Body of pancreas (tissue), 4 donors: ENCODE results near the gene MUC6. TPM values are rescaled to one million over a fixed set of nuclear protein-coding genes. Genes with fewer than 3 reads are reported as not detected.

ENCODE experiments used
- ATAC-seq: fragments of 150-250 bp; one replicate; pipeline ENCODE4 v1.9.1; 2016
- DNase-seq, 4 donors: peaks; one replicate each; pipeline ENCODE4 v3.0.0-alpha.2; 2019
- H3K27ac ChIP-seq, 4 donors: fragments of 200-600 bp; sonication (generic); 1 replicate in 3 of 4; 2 replicates in 1 of 4; pipeline versions ENCODE4 v1.5.1 to v1.6.1; 2016 to 2019; ENCODE audit warnings: mild to moderate bottlenecking in 1 of 4, mixed read lengths in 1 of 4, moderate library complexity in 1 of 4
- H3K27me3 ChIP-seq, 2 donors: fragments of 200-600 bp; sonication (generic); one replicate each; pipeline ENCODE4 v1.6.0; 2016; ENCODE audit warnings: mild to moderate bottlenecking in 1 of 2
- H3K36me3 ChIP-seq, 2 donors: fragments of 200-600 bp; sonication (generic); replicated peaks in 1 of 2; 2 replicates each; pipeline ENCODE4 v1.5.1; 2016; ENCODE audit warnings: low read depth in 2 of 2; ENCODE audit not compliant: insufficient read depth in 1 of 2
- H3K4me1 ChIP-seq: fragments of 200-600 bp; sonication (generic); one replicate; pipeline ENCODE4 v1.6.0; 2016
- H3K4me3 ChIP-seq, 2 donors: fragments of 200-600 bp; sonication (generic); 1 replicate in 1 of 2; 2 replicates in 1 of 2; pipeline ENCODE4 v1.5.1; 2016 to 2019
- H3K9me3 ChIP-seq, 3 donors: fragments of 200-600 bp; sonication (generic); 1 replicate in 2 of 3; 2 replicates in 1 of 3; pipeline ENCODE4 v1.5.1; 2016
- CTCF ChIP-seq, 7 experiments: fragments of 450-650 bp in 4 of 7; fragments of 200-600 bp in 3 of 7; sonication (generic) in 3 of 7; IDR thresholded peaks; one replicate each; pipeline ENCODE4 v1.5.1; 2016 to 2019; ENCODE audit warnings: antibody characterized with exemption in 7 of 7
- POLR2A ChIP-seq, 3 donors: fragments of 450-650 bp; IDR thresholded peaks; one replicate each; pipeline ENCODE4 v1.6.1; 2016; ENCODE audit warnings: antibody characterized with exemption in 3 of 3, mild to moderate bottlenecking in 2 of 3
- WGBS, 2 donors: methylation state at CpG; one replicate each; pipeline ENCODE4 v1.1.5; 2017; 5-methylcytosine and 5-hydroxymethylcytosine counted together
- intact Hi-C: fragments of 100-400 bp; cut with DNase I; formaldehyde crosslinking; loops from one replicate; pipeline ENCODE4 v1.15.1; 2023
- total RNA-seq, 2 donors: library from RNA; depleted of rRNA; stranded (reverse); fragments of >200 nt; gene quantifications; one replicate each; pipeline ENCODE4 v1.1.0, GENCODE V29; 2016

The MUC6 gene
- total RNA-seq, 2 donors from 2014 or later, result 101 to 194 TPM

- intact Hi-C loops, result no loop called here
- Histone ChIP-seq H3K36me3 (no peaks in the 10 kb centered on the region), H3K9me3 (no peaks in the 10 kb centered on the region), H3K27ac (peak overlapping the region in 3 of 4 donors; percentile 1 to 55 (median 18)), H3K4me1 (peaks cover 19% of the 10 kb centered on the region), H3K27me3 (no peaks in the 10 kb centered on the region), H3K4me3 (no peak overlapping the region)
- WGBS, 2 donors, result 70 to 74% methylated on average over 6 to 12 of the region's 13 CpGs
- TF ChIP-seq CTCF (IDR thresholded peaks at IDR 0.05) (no peak), POLR2A (IDR thresholded peaks at IDR 0.05) (no peak)
- peak; percentile 16 to 72 (median 48) for DNase-seq
- ATAC-seq, result no peak
Measured at GRCh38 chr11:1049431-1049891, 12.9 kb upstream of the MUC6 start.

- DNase-seq (no peak), ATAC-seq (no peak)
- Histone ChIP-seq H3K27me3 (no peaks in the 10 kb centered on the region), H3K9me3 (no peaks in the 10 kb centered on the region), H3K4me1 (peaks cover 19% of the 10 kb centered on the region), H3K4me3 (no peak overlapping the region), H3K27ac (peak overlapping the region in 1 of 4 donors; percentile 18), H3K36me3 (no peaks in the 10 kb centered on the region)
- intact Hi-C loops, result no loop called here
- TF ChIP-seq CTCF (IDR thresholded peaks at IDR 0.05) (no peak), POLR2A (IDR thresholded peaks at IDR 0.05) (no peak)
- 76% methylated on average over 2 of the region's 6 CpGs; no CpG with 5 or more reads in 1 of the 2 donors for WGBS, 2 donors
Measured at GRCh38 chr11:1049071-1049405, 12.5 kb upstream of the MUC6 start.

GRCh38 chr11:1048375-1049070 lies 12.0 kb upstream of the MUC6 start:
- peaks cover 19% of the 10 kb centered on the region for H3K4me1 ChIP-seq
- TF ChIP-seq CTCF (IDR thresholded peaks at IDR 0.05) (no peak), POLR2A (IDR thresholded peaks at IDR 0.05) (no peak)
- DNase-seq (no peak), ATAC-seq (no peak)
- intact Hi-C loops, result no loop called here
- H3K4me3 ChIP-seq, result no peak overlapping the region
- no peak overlapping the region for H3K27ac ChIP-seq
- no peaks in the 10 kb centered on the region for H3K9me3 ChIP-seq
- H3K36me3 ChIP-seq, result no peaks in the 10 kb centered on the region
- WGBS, 2 donors, result 75 to 81% methylated on average over 24 to 25 of the region's 25 CpGs
- H3K27me3 ChIP-seq, result no peaks in the 10 kb centered on the region

- TF ChIP-seq CTCF (IDR thresholded peaks at IDR 0.05), result no peak
- no peak for TF ChIP-seq POLR2A (IDR thresholded peaks at IDR 0.05)
- Histone ChIP-seq H3K36me3 (no peaks in the 10 kb centered on the region), H3K27ac (no peak overlapping the region), H3K9me3 (no peaks in the 10 kb centered on the region), H3K4me3 (no peak overlapping the region), H3K27me3 (no peaks in the 10 kb centered on the region), H3K4me1 (peaks cover 23% of the 10 kb centered on the region)
- intact Hi-C loops, result no loop called here
- DNase-seq (no peak), ATAC-seq (no peak)
- 76 to 87% methylated on average over 6 to 22 of the region's 22 CpGs for WGBS, 2 donors
Measured at GRCh38 chr11:1047595-1048156, 11.2 kb upstream of the MUC6 start.

GRCh38 chr11:1044160-1044559 lies 7.6 kb upstream of the MUC6 start:
- WGBS, 2 donors, result 85 to 91% methylated on average over 6 of the region's 6 CpGs
- intact Hi-C loops, result no loop called here
- H3K4me1 ChIP-seq, result peaks cover 39% of the 10 kb centered on the region
- H3K36me3 ChIP-seq, result no peaks in the 10 kb centered on the region
- no peak for ATAC-seq
- H3K27ac ChIP-seq, result no peak overlapping the region
- no peaks in the 10 kb centered on the region for H3K9me3 ChIP-seq
- TF ChIP-seq POLR2A (IDR thresholded peaks at IDR 0.05) (no peak), CTCF (IDR thresholded peaks at IDR 0.05) (no peak)
- no peak for DNase-seq
- no peaks in the 10 kb centered on the region for H3K27me3 ChIP-seq
- H3K4me3 ChIP-seq, result no peak overlapping the region
